GM19328 (cell line): ENCODE measurements around the gene TMEM263.
A peak's percentile ranks its signal among the peaks of the same experiment; 100 is the strongest.
"Not testable (repeated sequence)": the region's sequence is repeated elsewhere in the genome, so short reads cannot be mapped to it uniquely, and the experiment has no call there.

Source experiments
- ATAC-seq: cut with Tn5 transposase; IDR thresholded peaks from one replicate; pipeline ENCODE4 v1.9.1; 2021; ENCODE audit warnings: mild to moderate bottlenecking, moderate library complexity; ENCODE audit not compliant: unreplicated experiment

Gene TMEM263

DNA sequence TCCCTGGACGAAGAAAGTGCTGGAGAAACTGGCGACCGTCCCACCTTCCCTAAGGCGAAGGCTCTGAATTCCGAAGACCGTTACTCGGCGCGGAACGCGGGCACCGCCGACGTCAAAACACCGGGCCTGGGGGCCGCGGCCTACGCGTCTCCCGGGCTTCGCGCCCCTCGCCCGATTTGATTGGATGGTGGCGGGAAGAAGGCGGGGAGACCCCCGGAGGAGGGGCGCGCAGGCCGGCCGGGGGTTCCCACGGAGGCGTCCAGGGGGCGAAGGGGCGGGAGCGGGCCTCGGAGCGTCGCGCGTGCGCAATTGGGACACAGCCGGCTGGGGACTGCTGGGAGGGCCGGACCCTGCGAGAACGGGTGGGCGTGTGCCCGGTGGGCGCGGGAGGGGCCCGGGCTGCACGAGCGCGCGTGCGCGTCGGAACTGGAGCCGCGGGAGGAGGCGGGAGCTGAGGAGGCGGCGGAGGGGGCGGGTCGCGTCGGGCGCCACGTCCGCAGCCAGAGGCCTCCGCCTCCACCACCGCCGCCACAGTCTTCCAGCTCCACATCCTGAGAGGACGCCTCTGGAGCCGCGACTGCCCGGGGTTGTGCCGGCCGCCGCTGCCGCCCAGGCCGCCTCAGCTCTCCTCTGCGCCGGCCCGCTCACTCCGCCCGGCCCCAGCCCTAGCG is at the start of gene TMEM263:
TMEM263 (plus strand) TSS at position 531 of the 671 bp plus-strand sequence. CDS start 11,210 bp downstream, outside the sequence.
- ATAC-seq = peak; percentile 77

DNA sequence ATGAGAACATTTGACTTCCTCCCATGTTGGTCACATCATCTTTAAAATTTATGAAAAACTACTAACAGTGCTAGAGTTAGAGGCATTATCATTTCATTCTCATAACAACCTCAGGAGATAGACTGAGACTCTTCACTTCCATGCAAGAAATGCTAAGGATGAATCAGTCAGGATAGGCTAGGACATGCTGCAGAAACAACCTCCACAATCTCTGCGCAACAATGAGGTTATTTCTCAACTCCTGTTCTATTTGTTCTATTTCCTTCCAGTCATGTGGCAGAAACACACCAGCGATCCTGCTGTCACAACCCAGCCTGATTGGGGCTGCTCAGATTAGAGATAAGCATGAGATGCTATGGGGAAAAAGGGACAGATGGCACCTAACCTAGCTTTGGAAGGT is 49.0 kb upstream of the TMEM263 start:
- no peak for ATAC-seq

DNA sequence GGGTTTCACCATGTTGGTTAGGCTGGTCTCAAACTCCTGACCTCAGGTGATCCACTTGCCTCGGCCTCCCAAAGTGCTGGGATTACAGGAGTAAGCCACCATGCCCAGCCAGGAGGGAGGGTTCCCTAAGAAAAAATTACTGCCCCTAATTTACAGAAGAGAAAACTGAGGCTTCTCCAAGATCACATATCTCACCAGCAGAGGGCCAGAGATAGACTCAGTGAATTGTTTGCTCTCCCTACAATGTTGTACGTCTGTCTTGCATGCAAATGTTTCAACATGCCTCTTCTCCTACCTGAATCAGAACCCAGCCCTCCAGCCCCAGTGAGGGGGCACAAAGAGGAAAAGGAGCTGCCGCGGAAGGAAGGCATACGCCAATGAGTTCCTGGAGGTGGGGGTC is 48.3 kb upstream of the TMEM263 start:
- ATAC-seq = no peak

DNA sequence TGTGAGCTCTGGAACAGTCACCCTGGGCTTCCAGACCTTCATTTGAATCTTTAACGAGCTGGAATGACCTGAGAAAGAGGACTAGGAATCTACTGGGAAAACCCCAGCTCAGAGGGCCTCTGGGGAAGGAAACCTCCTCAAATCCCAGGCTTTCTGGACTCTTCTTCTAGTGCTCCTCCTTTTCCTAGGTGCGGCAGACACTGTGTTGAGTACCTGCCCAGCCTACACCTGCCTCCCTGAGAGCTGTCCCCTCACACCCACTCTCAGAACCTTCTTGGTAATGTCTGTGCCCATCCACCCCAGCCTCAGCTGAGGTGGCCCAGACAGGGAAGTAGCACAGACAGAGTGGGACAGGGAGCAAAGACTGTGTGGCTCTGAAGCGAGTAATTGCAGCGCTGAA is 47.9 kb upstream of the TMEM263 start:
- no peak for ATAC-seq

DNA sequence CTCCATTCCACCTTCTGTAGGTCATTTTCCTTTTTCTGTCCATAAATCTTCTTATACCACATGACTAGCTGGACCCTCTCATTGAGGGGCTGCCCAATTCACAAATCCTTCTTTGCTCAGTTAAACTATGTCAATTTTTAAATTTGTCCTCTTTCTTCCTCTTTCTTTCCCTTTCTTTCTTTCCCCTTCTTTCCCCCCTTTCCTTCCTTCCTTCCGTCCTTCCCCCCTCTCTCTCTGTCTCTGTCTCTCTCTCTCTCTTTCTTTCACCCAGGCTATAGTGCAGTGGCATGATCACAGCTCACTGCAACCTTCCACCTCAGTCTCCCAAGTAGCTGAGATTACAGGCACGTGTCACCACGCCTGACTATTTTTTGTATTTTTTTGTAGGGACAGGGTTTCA is 47.1 kb upstream of the TMEM263 start:
- ATAC-seq = no peak

DNA sequence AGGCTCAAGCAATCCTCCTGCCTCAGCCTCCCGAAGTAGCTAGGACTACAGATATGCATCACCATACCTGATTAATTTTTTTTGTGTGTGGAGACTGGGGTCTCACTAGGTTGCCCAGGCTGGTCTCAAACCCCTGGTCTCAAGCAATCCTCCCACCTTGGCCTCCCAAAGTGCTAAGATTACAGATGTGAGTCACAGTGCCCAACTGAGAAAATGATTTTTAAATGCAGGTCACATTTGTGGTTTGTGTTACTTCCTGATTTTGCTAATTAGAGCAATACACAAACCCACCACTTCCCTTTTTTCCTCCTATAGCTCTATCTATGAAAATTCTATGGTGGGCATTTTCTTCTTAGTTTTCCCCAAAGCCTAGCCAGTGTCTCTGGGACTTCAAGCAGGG is 45.5 kb upstream of the TMEM263 start:
- peak; percentile 58 for ATAC-seq

DNA sequence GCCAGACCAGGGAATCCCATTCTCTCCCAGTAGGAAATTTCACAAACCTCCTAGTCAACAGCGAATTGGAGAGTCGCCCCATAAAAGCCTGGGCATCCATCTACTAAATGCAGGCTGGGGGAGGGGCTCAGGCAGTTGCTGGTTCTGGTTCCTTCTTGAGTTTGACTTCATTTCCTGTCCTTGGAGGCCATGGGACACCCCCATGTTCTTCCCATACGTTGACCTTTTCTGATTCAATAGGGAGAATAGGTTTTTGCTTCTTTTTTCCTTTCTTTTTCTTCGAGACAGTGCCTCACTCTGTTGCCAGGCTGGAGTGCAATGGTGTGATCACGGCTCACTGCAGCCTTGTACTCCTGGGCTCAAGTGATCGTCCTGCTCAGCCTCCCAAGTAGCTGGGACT is 44.1 kb upstream of the TMEM263 start:
- no peak for ATAC-seq

DNA sequence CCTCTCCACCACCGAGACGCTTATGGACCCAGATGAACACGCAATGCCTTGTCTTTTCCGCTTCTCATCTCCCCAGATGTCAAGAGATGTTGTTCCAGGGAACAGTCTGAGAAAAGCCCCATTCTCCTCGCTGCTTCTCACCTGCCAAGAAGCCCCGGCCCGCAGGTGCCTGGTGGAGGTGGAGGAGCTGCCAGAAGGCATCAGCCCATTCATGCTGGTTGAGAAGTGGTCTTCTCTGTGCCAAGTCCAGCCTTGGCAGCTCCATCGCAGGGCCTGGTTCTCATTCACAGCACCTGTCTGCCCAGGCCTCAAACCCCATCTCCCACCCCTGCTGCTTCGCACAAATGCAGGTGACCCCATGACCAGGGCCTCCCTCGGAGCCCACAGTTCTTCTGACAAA is 42.3 kb upstream of the TMEM263 start:
- no peak for ATAC-seq

DNA sequence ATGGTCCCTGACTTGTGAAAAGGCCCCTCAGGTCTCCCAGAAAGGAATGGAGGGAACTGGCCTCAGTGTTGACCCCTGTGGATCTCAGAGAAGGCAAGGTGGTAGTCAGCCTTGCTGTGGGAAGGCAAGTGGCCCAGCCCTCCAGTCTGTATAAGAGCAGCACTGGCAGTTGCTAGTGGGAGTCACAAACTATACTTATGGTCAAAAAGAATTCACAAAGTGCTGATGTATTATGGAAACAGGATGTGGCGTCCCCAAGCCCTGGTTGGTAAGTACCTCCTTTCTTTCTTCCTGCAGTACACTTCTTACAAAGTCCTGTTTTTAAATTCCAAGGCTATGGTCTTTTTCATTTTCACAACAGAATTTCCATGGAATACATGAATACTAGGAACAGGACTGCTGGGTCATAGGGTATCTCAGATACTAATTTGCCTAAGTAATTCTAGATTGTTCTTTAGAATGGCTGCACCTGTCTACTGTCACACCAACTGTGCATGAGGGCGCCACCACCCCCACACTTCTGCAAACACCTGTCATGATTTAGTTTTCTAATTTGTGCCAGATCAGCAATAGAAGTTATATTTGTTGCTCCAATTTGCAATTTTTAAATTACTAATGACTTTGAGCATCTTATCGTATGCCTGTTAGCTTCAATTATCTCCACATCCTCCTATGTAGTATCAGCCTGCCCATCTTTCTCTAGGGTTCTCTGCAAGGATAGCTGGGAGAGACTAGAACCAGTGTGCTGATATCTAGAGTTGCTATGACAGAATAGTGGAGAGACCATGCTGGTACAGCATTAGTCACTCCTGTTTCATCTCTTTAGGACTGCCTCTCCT is 40.7 kb upstream of the TMEM263 start:
- peak; percentile 50 for ATAC-seq

DNA sequence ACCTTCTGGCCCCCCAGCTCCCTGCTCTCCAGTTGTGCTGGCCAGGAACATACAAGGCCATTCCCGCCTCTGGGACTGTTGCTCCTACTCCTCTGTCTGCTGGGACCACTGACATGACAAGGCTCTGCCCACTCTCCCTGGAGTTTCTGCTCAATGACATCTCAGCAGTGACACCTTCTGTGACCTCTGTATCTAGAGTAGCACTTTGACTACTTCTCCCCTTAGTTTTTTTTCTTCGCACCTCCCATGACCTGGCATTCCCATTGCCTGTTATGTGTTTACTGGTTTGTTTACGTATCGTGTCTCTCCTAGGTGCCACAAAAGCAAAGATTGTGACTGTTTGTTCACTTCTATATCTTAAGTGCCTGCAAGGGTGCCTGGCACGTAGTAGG is 40.1 kb upstream of the TMEM263 start:
- ATAC-seq = no peak

DNA sequence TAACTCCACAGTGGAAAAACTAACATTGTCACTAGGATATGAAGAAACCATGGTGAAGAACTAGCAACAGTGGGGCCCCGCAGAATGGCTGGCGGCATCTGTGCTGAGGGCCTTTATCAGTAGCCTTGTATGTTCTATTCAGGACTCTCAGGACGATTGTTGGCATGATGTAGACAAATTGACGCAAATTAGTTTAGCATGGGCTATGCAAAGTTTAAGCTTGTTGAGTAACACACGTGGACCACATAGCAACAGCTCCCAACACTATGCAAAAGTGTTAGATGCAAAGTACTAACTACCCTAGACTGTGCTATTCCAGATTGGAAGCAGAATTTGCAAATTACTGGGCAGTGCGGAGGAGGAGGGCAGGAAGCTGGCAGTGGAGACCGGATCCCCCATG is 38.2 kb upstream of the TMEM263 start:
- no peak for ATAC-seq

DNA sequence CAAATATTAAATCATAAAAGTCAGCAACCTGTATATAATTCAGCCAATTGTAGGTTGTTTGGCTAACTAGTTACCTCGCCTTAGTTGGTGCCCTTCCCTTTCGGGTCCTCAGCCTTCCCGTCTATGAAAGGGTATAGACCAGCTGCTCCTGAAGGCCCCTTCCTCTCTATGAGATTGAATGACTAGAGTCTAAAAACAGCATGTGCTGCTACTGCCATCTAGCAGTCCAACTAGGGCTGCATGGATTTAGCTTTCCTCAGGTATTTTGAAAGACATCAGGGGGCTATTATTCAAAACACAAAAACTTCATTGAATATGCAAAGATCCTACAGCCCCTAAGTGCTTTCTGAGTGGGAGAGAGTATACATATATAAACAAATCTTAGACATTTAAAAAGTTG is 37.0 kb upstream of the TMEM263 start:
- ATAC-seq = no peak

DNA sequence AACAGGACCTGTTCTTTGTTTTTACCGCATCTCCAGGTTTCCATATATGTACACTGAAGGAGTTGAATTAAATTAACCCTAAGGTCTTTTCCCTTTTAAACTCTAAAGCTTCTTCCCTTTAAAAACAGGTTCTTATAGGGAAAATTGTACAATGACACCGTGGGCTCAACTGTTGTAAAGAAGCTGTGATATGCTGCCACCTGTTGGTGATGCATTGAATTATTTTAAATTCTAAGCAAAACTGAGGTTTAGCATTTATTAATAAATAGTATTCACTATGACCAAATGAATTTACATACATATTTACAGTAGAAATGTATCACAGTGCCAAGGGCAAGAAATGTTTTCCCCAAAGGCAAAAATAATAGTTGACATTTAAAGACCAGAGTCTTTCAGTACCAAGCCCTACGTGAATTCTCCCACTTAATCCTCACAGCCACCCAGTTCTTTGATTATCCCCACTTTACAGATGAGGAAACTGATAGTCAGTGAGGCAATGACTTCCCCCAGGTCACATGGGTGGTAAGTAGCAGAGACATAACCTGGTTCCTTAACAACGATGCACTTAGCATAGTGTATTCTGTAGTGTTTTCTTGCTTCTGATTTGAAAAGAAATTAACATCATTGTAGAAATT is 35.7 kb upstream of the TMEM263 start:
- no peak for ATAC-seq

DNA sequence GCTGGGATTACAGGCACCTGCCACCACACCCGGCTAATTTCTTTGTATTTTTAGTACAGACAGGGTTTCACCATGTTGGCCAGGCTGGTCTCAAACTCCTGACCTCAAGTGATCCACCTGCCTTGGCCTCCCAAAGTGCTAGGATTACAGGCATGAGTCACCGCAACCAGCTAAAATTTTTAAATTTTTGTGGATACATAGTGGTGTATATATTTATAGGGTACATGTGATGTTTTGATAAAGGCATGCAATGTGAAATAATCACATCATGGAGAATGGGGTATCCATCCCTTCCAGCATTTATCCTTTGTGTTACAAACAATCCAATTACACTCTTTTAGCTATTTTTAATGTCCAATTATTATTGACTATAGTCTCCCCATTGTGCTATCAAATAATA is 33.7 kb upstream of the TMEM263 start:
- not testable (repeated sequence) for ATAC-seq

DNA sequence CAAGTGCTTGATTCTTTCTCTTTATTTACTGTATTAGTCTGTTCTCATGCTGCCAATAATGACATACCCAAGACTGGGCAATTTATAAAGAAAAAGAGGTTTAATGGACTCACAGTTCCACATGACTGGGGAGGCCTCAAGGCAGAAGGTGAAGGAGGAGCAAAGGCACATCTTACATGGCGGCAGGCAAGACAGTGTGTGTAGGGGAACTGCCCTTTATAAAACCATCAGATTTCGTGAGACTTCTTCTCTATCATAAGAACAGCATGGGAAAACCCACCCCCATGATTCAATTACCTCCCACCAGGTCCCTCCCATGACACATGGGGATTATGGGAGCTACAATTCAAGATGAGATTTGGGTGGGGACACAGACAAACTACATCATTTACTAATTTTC is 32.1 kb upstream of the TMEM263 start:
- ATAC-seq = not testable (repeated sequence)

DNA sequence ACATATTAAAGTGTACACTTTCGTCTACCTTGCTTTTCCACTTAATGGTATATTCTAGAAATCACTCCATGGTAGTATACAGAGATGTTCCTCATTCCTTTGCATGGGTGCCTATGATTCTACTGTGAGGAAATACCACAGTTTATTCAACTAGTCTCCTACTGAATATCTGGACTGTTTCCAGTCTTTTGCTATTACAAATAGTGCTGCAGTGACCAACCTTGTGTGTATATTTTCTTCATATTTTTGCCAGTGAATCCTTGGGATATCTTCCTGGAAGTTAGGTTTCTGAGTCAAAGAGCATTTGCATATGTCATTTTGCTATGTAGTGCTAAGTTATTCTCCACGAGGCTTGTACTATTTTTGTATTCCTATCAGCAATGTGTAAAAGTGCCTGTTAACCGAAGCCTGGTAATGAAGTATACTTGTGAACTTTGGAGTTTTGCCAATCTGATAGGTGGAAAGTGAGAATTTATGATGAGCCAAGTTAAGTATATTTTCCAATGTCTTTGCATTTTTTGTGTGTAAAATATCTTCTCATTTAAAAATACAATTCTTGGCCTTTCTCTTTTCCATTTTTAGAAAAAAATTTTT is 31.3 kb upstream of the TMEM263 start:
- ATAC-seq = no peak

DNA sequence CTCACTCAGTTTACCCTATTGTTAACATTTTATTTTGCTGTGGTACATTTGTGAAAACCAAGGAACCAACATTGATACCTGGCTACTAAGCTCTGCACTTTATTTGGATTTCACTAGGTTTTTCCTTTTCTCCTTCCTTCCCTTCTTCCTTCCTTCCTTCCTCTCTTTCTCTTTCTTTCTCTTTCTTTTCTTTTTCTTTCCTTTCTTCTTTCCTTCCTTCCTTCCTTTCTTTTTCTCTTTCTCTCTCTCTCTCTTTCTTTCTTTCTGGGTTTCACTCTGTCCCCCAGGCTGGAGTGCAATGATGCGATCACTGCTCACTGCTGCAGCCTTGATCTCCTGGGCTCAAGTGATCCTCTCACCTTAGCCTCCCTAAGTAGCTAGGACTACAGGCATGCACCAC is 29.1 kb upstream of the TMEM263 start:
- no peak for ATAC-seq

DNA sequence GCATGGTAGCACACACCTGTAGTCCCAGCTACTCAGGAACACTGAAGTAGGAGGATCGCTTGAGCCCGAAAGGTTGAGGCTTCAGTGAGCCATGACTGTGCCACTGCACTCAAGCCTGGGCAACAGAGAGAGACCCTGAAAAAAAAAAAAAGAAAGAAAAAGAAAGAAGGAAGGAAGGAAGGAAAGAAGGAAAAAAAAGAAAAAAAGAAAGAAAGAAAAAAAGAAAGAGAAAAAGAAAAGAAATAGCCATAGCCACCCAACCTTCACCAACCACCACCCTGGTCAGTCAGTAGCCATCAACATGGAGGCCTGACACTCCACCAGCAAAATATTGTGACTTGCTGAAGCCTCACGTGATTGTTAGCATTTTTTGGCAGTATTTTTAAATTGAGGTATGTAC is 21.4 kb upstream of the TMEM263 start:
- no peak for ATAC-seq

DNA sequence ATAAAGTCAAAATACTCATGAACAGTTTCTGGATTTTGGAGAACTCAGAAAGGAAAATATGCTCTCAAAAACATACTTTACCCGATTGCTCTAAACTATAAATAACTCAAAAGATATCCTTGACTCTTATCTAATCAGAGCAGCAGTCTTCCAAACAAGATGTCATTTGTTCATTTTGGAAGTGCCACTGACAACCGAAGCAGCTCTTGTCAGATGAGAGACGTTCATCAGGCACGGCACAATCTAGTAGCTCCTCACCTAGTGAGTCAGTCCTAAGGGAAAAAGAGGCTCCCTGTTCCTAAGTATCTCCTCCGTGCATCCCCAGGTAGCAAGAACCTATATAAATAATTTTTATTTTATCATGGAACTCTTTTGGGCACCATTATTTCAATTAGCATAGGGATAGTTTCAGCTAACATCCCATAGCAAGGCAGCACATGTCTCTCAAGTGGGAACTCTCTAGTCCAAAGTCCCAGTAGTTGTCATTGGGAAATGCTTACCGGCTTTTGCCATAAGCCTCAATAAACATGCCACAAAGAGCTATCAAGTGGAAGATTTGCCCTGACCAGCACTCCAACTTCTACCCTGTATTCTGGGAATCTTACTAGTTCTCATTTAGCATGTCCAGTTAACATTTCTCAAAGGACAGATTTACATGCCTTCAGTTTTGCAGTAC is 14.1 kb upstream of the TMEM263 start:
- ATAC-seq = no peak

DNA sequence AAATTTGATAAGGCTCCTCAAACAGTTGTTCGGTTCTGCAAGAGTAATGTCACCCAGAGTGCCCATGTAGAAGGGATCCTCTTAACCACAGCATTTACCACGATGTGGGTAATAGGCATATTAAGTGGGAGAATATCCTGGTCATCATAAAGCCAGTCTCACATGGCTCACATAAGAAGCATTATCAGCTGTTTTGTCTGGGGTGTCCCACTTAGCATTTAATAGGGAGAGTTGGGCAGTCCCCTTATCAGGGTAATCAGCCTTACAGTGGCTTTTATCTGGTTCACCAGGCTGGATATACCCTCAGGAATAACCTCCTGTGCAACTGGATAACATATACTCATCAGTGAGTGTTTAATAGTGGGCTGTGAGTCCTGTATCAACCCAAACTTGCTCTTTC is 12.9 kb upstream of the TMEM263 start:
- ATAC-seq = no peak

DNA sequence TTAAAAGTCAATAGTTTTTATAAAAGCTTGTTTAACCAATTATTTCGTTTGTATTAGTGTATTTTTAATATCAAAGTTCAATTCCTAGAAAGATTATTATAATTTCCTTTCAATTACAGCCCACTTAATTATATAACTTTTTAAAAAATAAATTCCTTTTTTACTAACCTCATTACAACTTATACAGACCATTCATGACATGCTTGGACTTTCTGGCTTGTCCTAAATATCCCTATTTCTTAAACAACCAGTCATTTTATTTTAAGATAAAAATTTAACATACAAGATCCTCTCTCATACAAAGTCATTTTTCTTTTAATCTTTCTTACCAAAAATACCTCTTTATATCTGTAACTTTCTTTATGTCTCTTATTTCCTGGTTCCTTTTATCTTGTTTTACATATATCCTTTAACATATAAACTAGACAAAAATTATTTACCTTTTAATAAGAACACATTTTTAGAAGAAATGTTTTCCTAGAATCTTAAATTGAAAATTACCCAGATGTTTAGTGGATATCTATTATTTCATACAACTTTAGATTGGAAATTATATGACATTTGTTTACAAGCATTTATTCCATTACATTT is 10.4 kb upstream of the TMEM263 start:
- ATAC-seq = no peak
